MM.1S (cell line): ENCODE results near the gene CEP19.

ENCODE experiments used
- DNase-seq: peaks from one replicate; pipeline ENCODE4 v3.0.0-alpha.2; 2015
- H2AFZ ChIP-seq: fragments of 300-600 bp; sonication (generic); 2 replicates; pipeline ENCODE4 v1.6.0; 2016; ENCODE audit warnings: antibody characterized with exemption, low read length
- H3F3A ChIP-seq: fragments of 300-600 bp; sonication (generic); 2 replicates; pipeline ENCODE4 v1.6.1; 2016; ENCODE audit warnings: mild to moderate bottlenecking, antibody characterized with exemption, low read length, moderate library complexity, mixed read lengths; ENCODE audit not compliant: insufficient read depth
- H3K27ac ChIP-seq: fragments of 300-600 bp; sonication (generic); 2 replicates; pipeline ENCODE4 v1.5.1; 2016; ENCODE audit warnings: mild to moderate bottlenecking, low read length
- H3K27me3 ChIP-seq: fragments of 300-600 bp; sonication (generic); replicated peaks from 2 replicates; pipeline ENCODE4 v1.6.0; 2016; ENCODE audit warnings: low read length; ENCODE audit not compliant: insufficient read depth
- H3K36me3 ChIP-seq: fragments of 300-600 bp; sonication (generic); replicated peaks from 2 replicates; pipeline ENCODE4 v1.6.1; 2016; ENCODE audit warnings: mild to moderate bottlenecking, low read length, mixed read lengths; ENCODE audit not compliant: insufficient read depth
- H3K4me1 ChIP-seq: fragments of 300-600 bp; sonication (generic); 2 replicates; pipeline ENCODE4 v1.6.1; 2016; ENCODE audit warnings: low read length, mixed read lengths
- H3K4me2 ChIP-seq: fragments of 300-600 bp; sonication (generic); 2 replicates; pipeline ENCODE4 v1.6.0; 2016; ENCODE audit warnings: low read depth, low read length
- H3K4me3 ChIP-seq: fragments of 300-600 bp; sonication (generic); 2 replicates; pipeline ENCODE4 v1.5.1; 2016; ENCODE audit warnings: low read length, mixed read lengths
- H3K79me2 ChIP-seq: fragments of 300-600 bp; sonication (generic); 2 replicates; pipeline ENCODE4 v1.6.1; 2016; ENCODE audit warnings: mixed run types, low read length, mixed read lengths
- H3K9ac ChIP-seq: fragments of 300-600 bp; sonication (generic); 2 replicates; pipeline ENCODE4 v1.6.1; 2016; ENCODE audit warnings: low read length, mixed read lengths
- H3K9me2 ChIP-seq: fragments of 300-600 bp; sonication (generic); replicated peaks from 2 replicates; pipeline ENCODE4 v1.6.1; 2016; ENCODE audit warnings: mild to moderate bottlenecking, low read length, mixed read lengths; ENCODE audit not compliant: insufficient read depth
- H3K9me3 ChIP-seq: fragments of 300-600 bp; sonication (generic); replicated peaks from 2 replicates; pipeline ENCODE4 v1.6.1; 2016; ENCODE audit warnings: mild to moderate bottlenecking, low read length, mixed read lengths; ENCODE audit not compliant: insufficient read depth
- H4K20me1 ChIP-seq: fragments of 300-600 bp; sonication (generic); 2 replicates; pipeline ENCODE4 v1.6.1; 2016; ENCODE audit warnings: mild to moderate bottlenecking, low read length, moderate library complexity, mixed read lengths; ENCODE audit not compliant: insufficient read depth
- EZH2 ChIP-seq: fragments of 300-600 bp; sonication (generic); optimal IDR thresholded peaks from 2 replicates; pipeline ENCODE3; 2017; ENCODE audit warnings: low read depth, mild to moderate bottlenecking, antibody characterized with exemption, low read length, mixed read lengths
- EZH2phosphoT487 ChIP-seq: fragments of 300-600 bp; sonication (generic); IDR thresholded peaks from 2 replicates; pipeline ENCODE4 v1.6.1; 2018; ENCODE audit warnings: antibody characterized with exemption, low read length
- TF ChIP-seq, protein P1 (sequence below): fragments of 300-600 bp; sonication (generic); IDR thresholded peaks from 2 replicates; pipeline ENCODE4 v1.5.1; 2016; ENCODE audit warnings: antibody characterized with exemption, low read length, mixed read lengths

Gene CEP19

DNA sequence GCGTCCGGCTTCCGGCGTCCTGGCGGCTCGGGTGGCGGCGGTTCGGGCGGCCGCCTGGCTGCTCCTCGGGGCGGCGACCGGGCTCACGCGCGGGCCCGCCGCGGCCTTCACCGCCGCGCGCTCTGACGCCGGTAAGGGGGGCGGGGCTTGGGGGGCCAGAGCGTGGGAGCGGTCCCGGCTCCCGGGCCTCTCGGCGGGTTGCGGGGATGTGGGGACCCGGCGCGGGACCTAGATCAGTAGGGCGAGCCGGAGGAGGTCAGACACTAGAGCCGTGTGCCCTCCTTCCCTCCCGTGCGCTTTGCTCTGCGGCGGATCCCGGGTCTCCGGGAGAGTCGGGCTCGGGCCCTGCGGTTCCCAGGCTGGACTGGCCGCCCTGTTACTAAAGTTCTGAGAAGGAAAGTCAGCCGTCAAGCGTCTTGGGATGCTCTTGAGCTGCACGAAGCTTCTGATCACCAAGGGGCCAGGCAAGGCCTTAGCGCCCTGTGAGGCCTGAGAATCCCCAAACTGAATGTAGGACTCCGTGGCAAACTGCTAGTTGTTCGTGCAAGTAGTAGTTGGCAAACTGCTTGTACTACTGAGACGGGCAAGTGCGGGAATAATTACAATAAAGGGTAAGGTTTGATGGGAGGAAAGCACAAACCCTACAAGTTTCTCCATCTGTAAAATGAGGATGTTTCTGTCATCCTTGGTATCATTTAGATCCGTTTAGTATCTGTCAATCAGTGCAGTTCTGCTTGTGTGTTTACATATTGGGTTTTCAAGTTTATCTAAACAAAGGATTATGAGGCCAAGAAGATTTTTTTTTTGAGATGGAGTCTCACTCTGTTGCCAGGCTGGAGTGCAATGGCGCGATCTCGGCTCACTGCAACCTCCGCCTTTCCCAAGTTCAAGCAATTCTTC, 714 bp upstream of the CEP19 start:
- H3K79me2 ChIP-seq, result peaks cover 15% of the 10 kb centered on the region
- H3K36me3 ChIP-seq, result no peaks in the 10 kb centered on the region
- TF ChIP-seq, protein P1, sequence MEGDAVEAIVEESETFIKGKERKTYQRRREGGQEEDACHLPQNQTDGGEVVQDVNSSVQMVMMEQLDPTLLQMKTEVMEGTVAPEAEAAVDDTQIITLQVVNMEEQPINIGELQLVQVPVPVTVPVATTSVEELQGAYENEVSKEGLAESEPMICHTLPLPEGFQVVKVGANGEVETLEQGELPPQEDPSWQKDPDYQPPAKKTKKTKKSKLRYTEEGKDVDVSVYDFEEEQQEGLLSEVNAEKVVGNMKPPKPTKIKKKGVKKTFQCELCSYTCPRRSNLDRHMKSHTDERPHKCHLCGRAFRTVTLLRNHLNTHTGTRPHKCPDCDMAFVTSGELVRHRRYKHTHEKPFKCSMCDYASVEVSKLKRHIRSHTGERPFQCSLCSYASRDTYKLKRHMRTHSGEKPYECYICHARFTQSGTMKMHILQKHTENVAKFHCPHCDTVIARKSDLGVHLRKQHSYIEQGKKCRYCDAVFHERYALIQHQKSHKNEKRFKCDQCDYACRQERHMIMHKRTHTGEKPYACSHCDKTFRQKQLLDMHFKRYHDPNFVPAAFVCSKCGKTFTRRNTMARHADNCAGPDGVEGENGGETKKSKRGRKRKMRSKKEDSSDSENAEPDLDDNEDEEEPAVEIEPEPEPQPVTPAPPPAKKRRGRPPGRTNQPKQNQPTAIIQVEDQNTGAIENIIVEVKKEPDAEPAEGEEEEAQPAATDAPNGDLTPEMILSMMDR, result no peak
- TF ChIP-seq EZH2phosphoT487 (no peak), EZH2 (no peak)
- H3K4me1 ChIP-seq, result no peaks in the 10 kb centered on the region
- no peaks in the 10 kb centered on the region for H3K27me3 ChIP-seq
- no peaks in the 10 kb centered on the region for H3K9me3 ChIP-seq
- H3K9ac ChIP-seq, result peak overlapping the region; percentile 83
- H3K9me2 ChIP-seq, result no peaks in the 10 kb centered on the region
- peaks cover 20% of the 10 kb centered on the region for H3F3A ChIP-seq
- peak overlapping the region; percentile 61 for H2AFZ ChIP-seq
- H3K4me2 ChIP-seq, result peak overlapping the region; percentile 66
- H4K20me1 ChIP-seq, result no peaks in the 10 kb centered on the region
- no peak for DNase-seq
- peak overlapping the region; percentile 80 for H3K27ac ChIP-seq
- peak overlapping the region; percentile 80 for H3K4me3 ChIP-seq

DNA sequence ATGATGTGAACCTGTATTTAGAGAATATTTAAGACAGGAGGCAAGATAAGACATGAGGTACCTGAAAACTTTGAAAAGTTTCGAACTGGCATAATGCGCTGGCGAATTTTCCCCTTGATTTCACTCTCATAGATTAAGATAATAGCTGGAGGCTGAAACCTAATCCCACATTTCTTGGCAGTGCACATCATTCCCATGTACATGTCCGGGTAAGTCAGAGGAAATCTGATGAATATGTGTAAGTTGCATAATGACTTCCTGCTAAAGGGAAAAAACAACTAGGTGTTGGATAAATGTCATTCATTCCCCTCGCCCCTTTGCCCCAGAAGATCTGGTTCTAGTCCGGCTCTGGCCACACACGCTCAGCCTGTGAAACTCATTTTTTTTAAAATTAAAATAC, 3.6 kb downstream of the CEP19 start:
- H3K9me2 ChIP-seq, result no peaks in the 10 kb centered on the region
- H3K36me3 ChIP-seq, result no peaks in the 10 kb centered on the region
- H3K9me3 ChIP-seq, result no peaks in the 10 kb centered on the region
- no peak overlapping the region for H3K9ac ChIP-seq
- no peak for DNase-seq
- H3K4me2 ChIP-seq, result no peak overlapping the region
- H3F3A ChIP-seq, result peaks cover 20% of the 10 kb centered on the region
- H3K4me1 ChIP-seq, result no peaks in the 10 kb centered on the region
- no peak overlapping the region for H3K4me3 ChIP-seq
- H2AFZ ChIP-seq, result no peak overlapping the region
- no peak overlapping the region for H3K27ac ChIP-seq
- no peaks in the 10 kb centered on the region for H4K20me1 ChIP-seq
- peaks cover 8% of the 10 kb centered on the region for H3K79me2 ChIP-seq
- no peaks in the 10 kb centered on the region for H3K27me3 ChIP-seq
- TF ChIP-seq EZH2phosphoT487 (no peak), EZH2 (no peak)
- TF ChIP-seq, protein P1, result no peak

- no peaks in the 10 kb centered on the region for H3K4me1 ChIP-seq
- no peaks in the 10 kb centered on the region for H3K9me3 ChIP-seq
- H3K4me2 ChIP-seq, result no peak overlapping the region
- no peak overlapping the region for H3K27ac ChIP-seq
- no peak for DNase-seq
- no peak overlapping the region for H2AFZ ChIP-seq
- TF ChIP-seq EZH2phosphoT487 (no peak), EZH2 (no peak)
- TF ChIP-seq, protein P1, result no peak
- no peak overlapping the region for H3K9ac ChIP-seq
- no peaks in the 10 kb centered on the region for H3K27me3 ChIP-seq
- no peaks in the 10 kb centered on the region for H3K79me2 ChIP-seq
- no peaks in the 10 kb centered on the region for H3K9me2 ChIP-seq
- no peak overlapping the region for H3K4me3 ChIP-seq
- peaks cover 14% of the 10 kb centered on the region for H3F3A ChIP-seq
- no peaks in the 10 kb centered on the region for H3K36me3 ChIP-seq
- H4K20me1 ChIP-seq, result no peaks in the 10 kb centered on the region
Measured at GRCh38 chr3:196707566-196707965, 4.5 kb downstream of the CEP19 start.
